K562 (cell line): Measurements from ENCODE around the gene BTF3L4. TPM values are rescaled to one million over a fixed set of nuclear protein-coding genes. Genes with fewer than 3 reads are reported as not detected.
A peak's percentile ranks its signal among the peaks of the same experiment; 100 is the strongest.

Experiments
- CBFB ChIP-seq: sonication (generic); formaldehyde crosslinking; IDR thresholded peaks from 2 replicates; pipeline ENCODE4 v1.4.0; 2020; ENCODE audit warnings: mild to moderate bottlenecking, missing genetic modification reagents
- FOXM1 ChIP-seq, 2 experiments: fragments of 450-650 bp in 1 of 2; sonication (generic) in 1 of 2; formaldehyde crosslinking in 1 of 2; IDR thresholded peaks; 2 replicates each; pipeline versions ENCODE4 v1.6.1 to v1.9.0; 2017 to 2022; ENCODE audit warnings: low read depth in 2 of 2, mild to moderate bottlenecking in 2 of 2, missing genetic modification reagents in 1 of 2, moderate library complexity in 1 of 2
- FUS ChIP-seq: fragments of 200-400 bp; formaldehyde crosslinking; optimal IDR thresholded peaks from 2 replicates; pipeline ENCODE3; 2017; ENCODE audit warnings: low read depth, low read length
- IRF1 ChIP-seq: sonication (generic); formaldehyde crosslinking; IDR thresholded peaks from 2 replicates; pipeline ENCODE4 v1.8.0; 2022; ENCODE audit warnings: missing genetic modification reagents, mild to moderate bottlenecking, borderline replicate concordance
- KAT2B ChIP-seq: IDR thresholded peaks from one replicate; pipeline ENCODE4 v1.6.1; 2012; ENCODE audit warnings: low read depth, mild to moderate bottlenecking, control low read depth, inconsistent platforms, low read length, moderate library complexity
- KAT7 ChIP-seq: sonication (generic); formaldehyde crosslinking; IDR thresholded peaks from 2 replicates; pipeline ENCODE4 v1.8.0; 2022; ENCODE audit warnings: missing genetic modification reagents, mild to moderate bottlenecking, borderline replicate concordance
- MAFF ChIP-seq: IDR thresholded peaks from 2 replicates; pipeline ENCODE4 v1.6.1; 2012; ENCODE audit warnings: low read length, improper control_type of control experiment
- MEIS2 ChIP-seq: fragments of 450-650 bp; IDR thresholded peaks from 2 replicates; pipeline ENCODE4 v1.6.1; 2014; ENCODE audit warnings: mild to moderate bottlenecking; ENCODE audit not compliant: partially characterized antibody
- NUFIP1 ChIP-seq: fragments of 450-650 bp; IDR thresholded peaks from 2 replicates; pipeline ENCODE4 v1.6.1; 2018; ENCODE audit not compliant: partially characterized antibody
- POLR2B ChIP-seq: fragments of 450-650 bp; IDR thresholded peaks from 2 replicates; pipeline ENCODE4 v1.6.1; 2018; ENCODE audit warnings: low read depth; ENCODE audit not compliant: partially characterized antibody
- PTRF ChIP-seq: fragments of 450-650 bp; IDR thresholded peaks from 2 replicates; pipeline ENCODE4 v1.6.1; 2016; ENCODE audit warnings: mild to moderate bottlenecking, missing genetic modification characterization, missing compliant biosample characterization
- RBBP5 ChIP-seq: fragments of 200-600 bp; sonication (generic); IDR thresholded peaks from 2 replicates; pipeline ENCODE4 v1.6.1; 2012; ENCODE audit warnings: borderline replicate concordance, mild to moderate bottlenecking, low read length, control low read depth, inconsistent platforms; ENCODE audit not compliant: insufficient read depth, poor library complexity, severe bottlenecking
- SMARCE1 ChIP-seq: fragments of 450-650 bp; IDR thresholded peaks from 2 replicates; pipeline ENCODE4 v1.7.1; 2016; ENCODE audit warnings: mild to moderate bottlenecking
- SNRNP70 ChIP-seq: fragments of 200-400 bp; formaldehyde crosslinking; optimal IDR thresholded peaks from 2 replicates; pipeline ENCODE3; 2017; ENCODE audit warnings: low read depth, low read length
- TAF15 ChIP-seq: fragments of 200-400 bp; formaldehyde crosslinking; IDR thresholded peaks from 2 replicates; pipeline ENCODE4 v1.6.1; 2017; ENCODE audit warnings: mild to moderate bottlenecking, low read depth, low read length, moderate library complexity
- THAP7 ChIP-seq: fragments of 250-450 bp; sonication (Bioruptor Pico); IDR thresholded peaks from 2 replicates; pipeline ENCODE4 v1.5.0; 2021
- TOE1 ChIP-seq, 2 experiments: fragments of 450-650 bp in 1 of 2; sonication (generic) in 1 of 2; formaldehyde crosslinking in 1 of 2; IDR thresholded peaks; 2 replicates each; pipeline versions ENCODE4 v1.7.1 to v1.8.0; 2016 to 2022; ENCODE audit warnings: borderline replicate concordance in 2 of 2, mild to moderate bottlenecking in 2 of 2, antibody characterized with exemption in 1 of 2, inconsistent platforms in 1 of 2, low read depth in 1 of 2, missing genetic modification reagents in 1 of 2, moderate library complexity in 1 of 2
- ZNF174 ChIP-seq: fragments of 250-450 bp; sonication (Bioruptor Pico); IDR thresholded peaks from 2 replicates; pipeline ENCODE4 v1.4.0; 2020; ENCODE audit warnings: mild to moderate bottlenecking
- ZNF197 ChIP-seq: fragments of 200-800 bp; sonication (Bioruptor generic); IDR thresholded peaks from 2 replicates; pipeline ENCODE4 v1.6.1; 2016; ENCODE audit warnings: low read depth, missing genetic modification characterization, missing compliant biosample characterization
- ZNF263 ChIP-seq: sonication (generic); formaldehyde crosslinking; IDR thresholded peaks from 2 replicates; pipeline ENCODE4 v1.8.0; 2022; ENCODE audit warnings: mild to moderate bottlenecking, missing genetic modification reagents, borderline replicate concordance
- ZNF583 ChIP-seq: fragments of 250-450 bp; sonication (Bioruptor Pico); IDR thresholded peaks from 2 replicates; pipeline ENCODE4 v1.4.0; 2020
- ZNF77 ChIP-seq: fragments of 250-450 bp; sonication (Bioruptor Pico); IDR thresholded peaks from 2 replicates; pipeline ENCODE4 v1.5.0; 2020
- ZNF830 ChIP-seq: fragments of 250-450 bp; sonication (Bioruptor Pico); IDR thresholded peaks from 2 replicates; pipeline ENCODE4 v1.5.0; 2021; ENCODE audit warnings: mild to moderate bottlenecking
- polyA plus RNA-seq, 8 experiments: library from polyadenylated mRNA; depleted of rRNA in 4 of 8; stranded (reverse) in 5 of 8; unstranded in 3 of 8; fragments of >200 nt; fragmentation: Nextera tagmentation in 2 of 8; fragmentation: Illumina TruSeq in 1 of 8; extraction: Ambion mirVana in 2 of 8; extraction: Trizol in 1 of 8; gene quantifications; 2 replicates each; pipeline versions ENCODE4 v1.2.1 to v1.2.3, GENCODE V29; 2011 to 2014; ENCODE audit warnings: inconsistent platforms in 1 of 8, missing spikeins in 1 of 8
- total RNA-seq, 7 experiments: library from RNA; depleted of rRNA in 6 of 7; stranded (reverse); fragments of >200 nt in 6 of 7; fragmentation: Illumina TruSeq in 2 of 7; extraction: Trizol in 2 of 7; gene quantifications; 2 replicates each; pipeline versions ENCODE4 v1.2.1 to v1.2.3, GENCODE V29; 2011 to 2021; ENCODE audit warnings: low replicate concordance in 1 of 7
- TF ChIP-seq, protein P1 (sequence below): fragments of 250-450 bp; sonication (Bioruptor Pico); IDR thresholded peaks from 2 replicates; pipeline ENCODE4 v1.8.0; 2021; ENCODE audit warnings: borderline replicate concordance, mild to moderate bottlenecking, moderate library complexity; ENCODE audit not compliant: poor library complexity, severe bottlenecking
- TF ChIP-seq, protein P2 (sequence below): fragments of 250-450 bp; sonication (Bioruptor Pico); IDR thresholded peaks from 2 replicates; pipeline ENCODE4 v1.8.0; 2022; ENCODE audit warnings: moderate library complexity, mild to moderate bottlenecking, inconsistent platforms

BTF3L4 gene
- total and polyA plus RNA-seq, 9 of the 15 experiments (the other 6 are each of a cell fraction or from before 2014, with no cell fraction given) = 40.1 to 106 (median 88.8) TPM

DNA sequence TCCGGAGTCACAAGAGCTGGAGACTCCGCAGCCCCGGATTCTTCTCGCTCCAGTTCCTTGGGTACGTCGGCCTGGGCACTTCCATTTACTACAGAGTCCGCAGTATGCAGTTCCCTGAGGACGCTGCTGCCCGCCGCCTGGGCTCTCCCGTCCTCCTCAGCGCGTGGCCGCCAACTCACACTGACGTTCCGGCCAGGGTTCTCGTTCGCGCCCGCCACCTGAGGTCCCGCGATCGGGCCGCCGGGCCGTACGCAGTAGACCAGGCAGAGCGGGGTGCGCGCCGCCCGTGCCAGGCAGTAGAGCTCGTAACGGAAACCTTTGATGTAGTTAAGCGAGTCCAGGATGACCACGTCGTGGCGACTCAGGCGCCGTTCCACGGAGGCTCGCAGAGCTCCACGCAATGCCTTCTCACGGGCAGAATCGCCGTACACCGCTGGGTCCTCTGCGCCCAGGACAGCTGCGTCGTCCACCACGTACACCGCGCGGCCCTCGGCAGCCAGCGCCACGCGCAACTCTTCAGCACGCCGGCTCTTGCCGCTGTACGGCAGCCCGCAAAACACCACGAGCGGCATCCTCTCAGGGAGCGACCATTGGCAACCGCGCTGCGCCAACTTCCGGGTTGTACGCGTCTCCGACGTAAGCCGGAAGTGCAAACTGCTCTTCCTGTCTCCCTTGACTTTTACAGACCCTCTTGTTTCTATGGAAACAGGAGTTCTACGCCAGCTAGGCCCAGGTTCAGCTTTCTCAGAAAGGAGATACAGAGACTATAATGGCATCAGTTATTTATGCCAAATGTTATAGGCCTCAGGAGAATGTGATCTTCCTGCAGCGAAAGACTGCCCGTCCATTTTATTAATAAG lies 22.7 kb upstream of the BTF3L4 start, which contains the start of gene KTI12 (continued):
- TF ChIP-seq ZNF263 (CRISPR knock-in tag) (peak; percentile 58; the same call in 1 of the 2 replicates), NUFIP1 (no peak), TOE1 (IDR thresholded peaks at IDR 0.05; ENCODE audit: borderline replicate concordance) (peak; percentile 62; the same call in 1 of the 2 replicates), TOE1 (CRISPR knock-in tag; IDR thresholded peaks at IDR 0.05; ENCODE audit: borderline replicate concordance, low read depth) (peak; percentile 48; the same call in 1 of the 2 replicates), ZNF197 (no peak), KAT2B (no peak), SNRNP70 (no peak), FOXM1 (IDR thresholded peaks at IDR 0.05; ENCODE audit: low read depth) (no peak), FOXM1 (CRISPR knock-in tag; IDR thresholded peaks at IDR 0.05; ENCODE audit: low read depth) (peak; percentile 91; the same call in 1 of the 2 replicates), POLR2B (peak; percentile 93), TAF15 (no peak), MAFF (no peak), FUS (peak; percentile 83), ZNF174 (CRISPR knock-in tag) (no peak), KAT7 (CRISPR knock-in tag) (peak; percentile 98), MEIS2 (no peak), RBBP5 (peak; percentile 99), ZNF583 (CRISPR knock-in tag) (0 out of 2 replicates have a peak, but pooled peaks have one; percentile 10), PTRF (tag) (no peak), ZNF77 (CRISPR knock-in tag) (0 out of 2 replicates have a peak, but pooled peaks have one; percentile 11), IRF1 (CRISPR knock-in tag) (peak; percentile 36; the same call in 1 of the 2 replicates), THAP7 (0 out of 2 replicates have a peak, but pooled peaks have one; percentile 60), SMARCE1 (no peak), CBFB (CRISPR knock-in tag) (peak; percentile 85; the same call in 1 of the 2 replicates), ZNF830 (CRISPR knock-in tag) (no peak; the same call in 1 of the 2 replicates)
- TF ChIP-seq, protein P1, sequence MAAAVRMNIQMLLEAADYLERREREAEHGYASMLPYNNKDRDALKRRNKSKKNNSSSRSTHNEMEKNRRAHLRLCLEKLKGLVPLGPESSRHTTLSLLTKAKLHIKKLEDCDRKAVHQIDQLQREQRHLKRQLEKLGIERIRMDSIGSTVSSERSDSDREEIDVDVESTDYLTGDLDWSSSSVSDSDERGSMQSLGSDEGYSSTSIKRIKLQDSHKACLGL = peak; percentile 70
- TF ChIP-seq, protein P2, sequence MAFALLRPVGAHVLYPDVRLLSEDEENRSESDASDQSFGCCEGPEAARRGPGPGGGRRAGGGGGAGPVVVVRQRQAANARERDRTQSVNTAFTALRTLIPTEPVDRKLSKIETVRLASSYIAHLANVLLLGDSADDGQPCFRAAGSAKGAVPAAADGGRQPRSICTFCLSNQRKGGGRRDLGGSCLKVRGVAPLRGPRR (CRISPR knock-in tag) = no peak
